GM23338 (cell line): Measurements from ENCODE around the gene DCUN1D4. TPM values are rescaled to one million over a fixed set of nuclear protein-coding genes. Genes with fewer than 3 reads are reported as not detected.

ENCODE experiments used
- ATAC-seq: fragments of 200-7000 bp; cut with Tn5 transposase; 3 replicates; pipeline ENCODE4 v1.9.1; 2020
- DNase-seq: peaks from one replicate; pipeline ENCODE4 v3.0.0-alpha.2; 2015; ENCODE audit warnings: low spot score
- H2AFZ ChIP-seq: fragments of 200-600 bp; sonication (generic); 2 replicates; pipeline ENCODE4 v1.8.0; 2016; ENCODE audit warnings: antibody characterized with exemption, mild to moderate bottlenecking, moderate library complexity
- H3F3A ChIP-seq: fragments of 200-600 bp; sonication (generic); replicated peaks from 2 replicates; pipeline ENCODE4 v1.8.0; 2017; ENCODE audit warnings: antibody characterized with exemption, mixed run types, low read depth
- H3K27ac ChIP-seq: fragments of 200-600 bp; sonication (generic); 2 replicates; pipeline ENCODE4 v1.6.1; 2016; ENCODE audit warnings: low read depth
- H3K27me3 ChIP-seq: fragments of 200-600 bp; sonication (generic); 2 replicates; pipeline ENCODE4 v1.8.0; 2016; ENCODE audit warnings: mild to moderate bottlenecking, mixed run types, moderate library complexity; ENCODE audit not compliant: insufficient read depth
- H3K36me3 ChIP-seq: fragments of 200-600 bp; sonication (generic); 2 replicates; pipeline ENCODE4 v1.8.0; 2016; ENCODE audit warnings: mild to moderate bottlenecking; ENCODE audit not compliant: insufficient read depth
- H3K4me1 ChIP-seq: fragments of 200-600 bp; sonication (generic); 2 replicates; pipeline ENCODE4 v1.8.0; 2016; ENCODE audit warnings: mild to moderate bottlenecking, moderate library complexity; ENCODE audit not compliant: insufficient read depth
- H3K4me2 ChIP-seq: fragments of 200-600 bp; sonication (generic); 2 replicates; pipeline ENCODE4 v1.7.1; 2017; ENCODE audit warnings: mixed run types
- H3K4me3 ChIP-seq: fragments of 200-600 bp; sonication (generic); 2 replicates; pipeline ENCODE4 v1.6.1; 2016; ENCODE audit warnings: mixed run types
- H3K79me2 ChIP-seq: fragments of 200-600 bp; sonication (generic); replicated peaks from 2 replicates; pipeline ENCODE4 v1.8.0; 2017; ENCODE audit warnings: mild to moderate bottlenecking; ENCODE audit not compliant: insufficient read depth
- H3K9me2 ChIP-seq: fragments of 200-600 bp; sonication (generic); 2 replicates; pipeline ENCODE4 v1.8.0; 2017; ENCODE audit not compliant: insufficient read depth
- H4K20me1 ChIP-seq: fragments of 200-600 bp; sonication (generic); replicated peaks from 2 replicates; pipeline ENCODE4 v1.8.0; 2017; ENCODE audit warnings: mild to moderate bottlenecking; ENCODE audit not compliant: insufficient read depth
- H3K27ac Mint-ChIP-seq: 2 replicates; pipeline ENCODE4 v1.8.0; 2020; ENCODE audit warnings: inconsistent platforms, mild to moderate bottlenecking, moderate library complexity, mixed read lengths
- H3K27me3 Mint-ChIP-seq: 3 replicates; pipeline ENCODE4 v1.8.0; 2022; ENCODE audit warnings: low read depth, mild to moderate bottlenecking, moderate library complexity, mixed read lengths, inconsistent platforms; ENCODE audit not compliant: insufficient read depth, poor library complexity
- H3K36me3 Mint-ChIP-seq: 3 replicates; pipeline ENCODE4 v1.8.0; 2021; ENCODE audit warnings: low read depth, mild to moderate bottlenecking, inconsistent platforms, moderate library complexity, mixed read lengths
- H3K4me1 Mint-ChIP-seq: 3 replicates; pipeline ENCODE4 v1.8.0; 2020; ENCODE audit warnings: mild to moderate bottlenecking, inconsistent platforms, mixed read lengths
- H3K4me3 Mint-ChIP-seq: 3 replicates; pipeline ENCODE4 v1.8.0; 2021; ENCODE audit warnings: moderate library complexity, mild to moderate bottlenecking, inconsistent platforms, mixed read lengths
- H3K9me3 Mint-ChIP-seq: 3 replicates; pipeline ENCODE4 v1.8.0; 2020; ENCODE audit warnings: moderate library complexity, mild to moderate bottlenecking, inconsistent platforms, mixed read lengths
- EZH2 ChIP-seq: fragments of 200-600 bp; sonication (generic); IDR thresholded peaks from one replicate; pipeline ENCODE4 v1.8.0; 2017; ENCODE audit warnings: antibody characterized with exemption, mild to moderate bottlenecking, low read depth; ENCODE audit not compliant: unreplicated experiment
- JUNB ChIP-seq: IDR thresholded peaks from one replicate; pipeline ENCODE4 v1.6.1; 2016; ENCODE audit warnings: antibody characterized with exemption; ENCODE audit not compliant: unreplicated experiment
- NANOG ChIP-seq: IDR thresholded peaks from 2 replicates; pipeline ENCODE4 v1.6.1; 2016; ENCODE audit warnings: antibody characterized with exemption, borderline replicate concordance
- POLR2AphosphoS5 ChIP-seq: IDR thresholded peaks from 2 replicates; pipeline ENCODE4 v1.6.1; 2016; ENCODE audit warnings: antibody characterized with exemption, low read depth
- ZNF114 ChIP-seq: fragments of 250-450 bp; sonication (Bioruptor Pico); IDR thresholded peaks from 2 replicates; pipeline ENCODE4 v1.5.0; 2020; ENCODE audit warnings: mild to moderate bottlenecking, moderate library complexity
- ZNF331 ChIP-seq: fragments of 250-450 bp; sonication (Bioruptor Pico); IDR thresholded peaks from 2 replicates; pipeline ENCODE4 v1.5.0; 2020; ENCODE audit warnings: low read depth, mild to moderate bottlenecking, moderate library complexity
- polyA plus RNA-seq: library from polyadenylated mRNA; unstranded; fragments of >200 nt; fragmentation: Nextera tagmentation; extraction: Ambion mirVana; gene quantifications from 2 replicates; pipeline ENCODE4 v1.2.1, GENCODE V29; 2016
- total RNA-seq: library from RNA; depleted of rRNA; stranded (reverse); fragments of >200 nt; shearing (Covaris generic); gene quantifications from 2 replicates; pipeline ENCODE4 v1.2.3, GENCODE V29; 2014
- TF ChIP-seq, protein P1 (sequence below): fragments of 250-450 bp; sonication (Bioruptor Pico); IDR thresholded peaks from 2 replicates; pipeline ENCODE4 v1.5.0; 2020; ENCODE audit warnings: mild to moderate bottlenecking, moderate library complexity
- TF ChIP-seq, protein P2 (sequence below): IDR thresholded peaks from one replicate; pipeline ENCODE4 v1.6.1; 2018; ENCODE audit warnings: antibody characterized with exemption; ENCODE audit not compliant: unreplicated experiment
- TF ChIP-seq, protein P3 (sequence below): IDR thresholded peaks from 2 replicates; pipeline ENCODE4 v1.6.1; 2016; ENCODE audit warnings: antibody characterized with exemption
- TF ChIP-seq, protein P4 (sequence below), 2 experiments: fragments of 200-600 bp in 1 of 2; sonication (generic) in 1 of 2; conservative IDR thresholded peaks; 2 replicates each; pipeline versions ENCODE4 v1.5.1 to v1.6.1; 2016 to 2017; ENCODE audit warnings: antibody characterized with exemption in 2 of 2, low read depth in 2 of 2, mild to moderate bottlenecking in 2 of 2, moderate library complexity in 1 of 2

The DCUN1D4 gene
- total and polyA plus RNA-seq, 2 experiments from 2014 or later = 26.1 to 54.8 TPM

DNA sequence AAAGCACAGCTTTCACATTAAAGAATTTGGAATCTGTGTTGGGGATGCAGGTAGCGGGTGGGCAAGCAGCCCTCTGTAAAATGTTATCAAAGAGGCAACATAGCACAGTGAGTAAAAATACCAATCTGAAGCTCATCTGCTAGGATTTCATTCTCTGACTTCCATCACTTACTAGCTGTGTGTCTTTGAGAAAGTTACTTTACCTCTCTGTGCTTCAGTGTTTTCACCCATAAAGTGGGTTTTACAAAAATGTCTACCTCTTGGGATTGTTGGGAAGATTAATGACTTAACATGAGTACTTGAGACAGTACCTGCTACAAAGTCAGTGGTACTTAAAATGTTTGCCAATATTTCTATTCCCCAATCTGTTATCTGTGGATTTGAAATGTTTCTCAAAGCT, 7.9 kb upstream of the DCUN1D4 start:
- Mint-ChIP-seq H3K4me3 (no peak overlapping the region), H3K36me3 (no peaks in the 10 kb centered on the region), H3K4me1 (peaks cover 6% of the 10 kb centered on the region; the same call in 2 of the 3 replicates), H3K27ac (no peak overlapping the region), H3K27me3 (peaks cover 2% of the 10 kb centered on the region), H3K9me3 (no peaks in the 10 kb centered on the region)
- Histone ChIP-seq H3K27ac (no peak overlapping the region), H3K4me3 (no peak overlapping the region), H3K27me3 (no peaks in the 10 kb centered on the region), H3K4me1 (no peaks in the 10 kb centered on the region; the same call in 1 of the 2 replicates), H3K4me2 (no peak overlapping the region), H3F3A (no peaks in the 10 kb centered on the region), H4K20me1 (no peaks in the 10 kb centered on the region), H2AFZ (no peak overlapping the region), H3K36me3 (no peaks in the 10 kb centered on the region), H3K9me2 (no peaks in the 10 kb centered on the region), H3K79me2 (no peaks in the 10 kb centered on the region)
- no peak for DNase-seq
- TF ChIP-seq, protein P1, sequence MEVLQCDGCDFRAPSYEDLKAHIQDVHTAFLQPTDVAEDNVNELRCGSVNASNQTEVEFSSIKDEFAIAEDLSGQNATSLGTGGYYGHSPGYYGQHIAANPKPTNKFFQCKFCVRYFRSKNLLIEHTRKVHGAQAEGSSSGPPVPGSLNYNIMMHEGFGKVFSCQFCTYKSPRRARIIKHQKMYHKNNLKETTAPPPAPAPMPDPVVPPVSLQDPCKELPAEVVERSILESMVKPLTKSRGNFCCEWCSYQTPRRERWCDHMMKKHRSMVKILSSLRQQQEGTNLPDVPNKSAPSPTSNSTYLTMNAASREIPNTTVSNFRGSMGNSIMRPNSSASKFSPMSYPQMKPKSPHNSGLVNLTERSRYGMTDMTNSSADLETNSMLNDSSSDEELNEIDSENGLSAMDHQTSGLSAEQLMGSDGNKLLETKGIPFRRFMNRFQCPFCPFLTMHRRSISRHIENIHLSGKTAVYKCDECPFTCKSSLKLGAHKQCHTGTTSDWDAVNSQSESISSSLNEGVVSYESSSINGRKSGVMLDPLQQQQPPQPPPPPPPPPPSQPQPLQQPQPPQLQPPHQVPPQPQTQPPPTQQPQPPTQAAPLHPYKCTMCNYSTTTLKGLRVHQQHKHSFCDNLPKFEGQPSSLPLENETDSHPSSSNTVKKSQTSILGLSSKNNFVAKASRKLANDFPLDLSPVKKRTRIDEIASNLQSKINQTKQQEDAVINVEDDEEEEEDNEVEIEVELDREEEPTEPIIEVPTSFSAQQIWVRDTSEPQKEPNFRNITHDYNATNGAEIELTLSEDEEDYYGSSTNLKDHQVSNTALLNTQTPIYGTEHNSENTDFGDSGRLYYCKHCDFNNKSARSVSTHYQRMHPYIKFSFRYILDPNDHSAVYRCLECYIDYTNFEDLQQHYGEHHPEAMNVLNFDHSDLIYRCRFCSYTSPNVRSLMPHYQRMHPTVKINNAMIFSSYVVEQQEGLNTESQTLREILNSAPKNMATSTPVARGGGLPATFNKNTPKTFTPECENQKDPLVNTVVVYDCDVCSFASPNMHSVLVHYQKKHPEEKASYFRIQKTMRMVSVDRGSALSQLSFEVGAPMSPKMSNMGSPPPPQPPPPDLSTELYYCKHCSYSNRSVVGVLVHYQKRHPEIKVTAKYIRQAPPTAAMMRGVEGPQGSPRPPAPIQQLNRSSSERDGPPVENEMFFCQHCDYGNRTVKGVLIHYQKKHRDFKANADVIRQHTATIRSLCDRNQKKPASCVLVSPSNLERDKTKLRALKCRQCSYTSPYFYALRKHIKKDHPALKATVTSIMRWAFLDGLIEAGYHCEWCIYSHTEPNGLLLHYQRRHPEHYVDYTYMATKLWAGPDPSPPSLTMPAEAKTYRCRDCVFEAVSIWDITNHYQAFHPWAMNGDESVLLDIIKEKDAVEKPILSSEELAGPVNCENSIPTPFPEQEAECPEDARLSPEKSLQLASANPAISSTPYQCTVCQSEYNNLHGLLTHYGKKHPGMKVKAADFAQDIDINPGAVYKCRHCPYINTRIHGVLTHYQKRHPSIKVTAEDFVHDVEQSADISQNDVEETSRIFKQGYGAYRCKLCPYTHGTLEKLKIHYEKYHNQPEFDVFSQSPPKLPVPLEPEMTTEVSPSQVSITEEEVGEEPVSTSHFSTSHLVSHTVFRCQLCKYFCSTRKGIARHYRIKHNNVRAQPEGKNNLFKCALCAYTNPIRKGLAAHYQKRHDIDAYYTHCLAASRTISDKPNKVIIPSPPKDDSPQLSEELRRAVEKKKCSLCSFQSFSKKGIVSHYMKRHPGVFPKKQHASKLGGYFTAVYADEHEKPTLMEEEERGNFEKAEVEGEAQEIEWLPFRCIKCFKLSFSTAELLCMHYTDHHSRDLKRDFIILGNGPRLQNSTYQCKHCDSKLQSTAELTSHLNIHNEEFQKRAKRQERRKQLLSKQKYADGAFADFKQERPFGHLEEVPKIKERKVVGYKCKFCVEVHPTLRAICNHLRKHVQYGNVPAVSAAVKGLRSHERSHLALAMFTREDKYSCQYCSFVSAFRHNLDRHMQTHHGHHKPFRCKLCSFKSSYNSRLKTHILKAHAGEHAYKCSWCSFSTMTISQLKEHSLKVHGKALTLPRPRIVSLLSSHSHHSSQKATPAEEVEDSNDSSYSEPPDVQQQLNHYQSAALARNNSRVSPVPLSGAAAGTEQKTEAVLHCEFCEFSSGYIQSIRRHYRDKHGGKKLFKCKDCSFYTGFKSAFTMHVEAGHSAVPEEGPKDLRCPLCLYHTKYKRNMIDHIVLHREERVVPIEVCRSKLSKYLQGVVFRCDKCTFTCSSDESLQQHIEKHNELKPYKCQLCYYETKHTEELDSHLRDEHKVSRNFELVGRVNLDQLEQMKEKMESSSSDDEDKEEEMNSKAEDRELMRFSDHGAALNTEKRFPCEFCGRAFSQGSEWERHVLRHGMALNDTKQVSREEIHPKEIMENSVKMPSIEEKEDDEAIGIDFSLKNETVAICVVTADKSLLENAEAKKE = no peak
- TF ChIP-seq ZNF114 (CRISPR knock-in tag) = no peak
- TF ChIP-seq, protein P2, sequence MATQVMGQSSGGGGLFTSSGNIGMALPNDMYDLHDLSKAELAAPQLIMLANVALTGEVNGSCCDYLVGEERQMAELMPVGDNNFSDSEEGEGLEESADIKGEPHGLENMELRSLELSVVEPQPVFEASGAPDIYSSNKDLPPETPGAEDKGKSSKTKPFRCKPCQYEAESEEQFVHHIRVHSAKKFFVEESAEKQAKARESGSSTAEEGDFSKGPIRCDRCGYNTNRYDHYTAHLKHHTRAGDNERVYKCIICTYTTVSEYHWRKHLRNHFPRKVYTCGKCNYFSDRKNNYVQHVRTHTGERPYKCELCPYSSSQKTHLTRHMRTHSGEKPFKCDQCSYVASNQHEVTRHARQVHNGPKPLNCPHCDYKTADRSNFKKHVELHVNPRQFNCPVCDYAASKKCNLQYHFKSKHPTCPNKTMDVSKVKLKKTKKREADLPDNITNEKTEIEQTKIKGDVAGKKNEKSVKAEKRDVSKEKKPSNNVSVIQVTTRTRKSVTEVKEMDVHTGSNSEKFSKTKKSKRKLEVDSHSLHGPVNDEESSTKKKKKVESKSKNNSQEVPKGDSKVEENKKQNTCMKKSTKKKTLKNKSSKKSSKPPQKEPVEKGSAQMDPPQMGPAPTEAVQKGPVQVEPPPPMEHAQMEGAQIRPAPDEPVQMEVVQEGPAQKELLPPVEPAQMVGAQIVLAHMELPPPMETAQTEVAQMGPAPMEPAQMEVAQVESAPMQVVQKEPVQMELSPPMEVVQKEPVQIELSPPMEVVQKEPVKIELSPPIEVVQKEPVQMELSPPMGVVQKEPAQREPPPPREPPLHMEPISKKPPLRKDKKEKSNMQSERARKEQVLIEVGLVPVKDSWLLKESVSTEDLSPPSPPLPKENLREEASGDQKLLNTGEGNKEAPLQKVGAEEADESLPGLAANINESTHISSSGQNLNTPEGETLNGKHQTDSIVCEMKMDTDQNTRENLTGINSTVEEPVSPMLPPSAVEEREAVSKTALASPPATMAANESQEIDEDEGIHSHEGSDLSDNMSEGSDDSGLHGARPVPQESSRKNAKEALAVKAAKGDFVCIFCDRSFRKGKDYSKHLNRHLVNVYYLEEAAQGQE = no peak
- TF ChIP-seq ZNF331 (CRISPR knock-in tag) = no peak
- TF ChIP-seq, protein P3, sequence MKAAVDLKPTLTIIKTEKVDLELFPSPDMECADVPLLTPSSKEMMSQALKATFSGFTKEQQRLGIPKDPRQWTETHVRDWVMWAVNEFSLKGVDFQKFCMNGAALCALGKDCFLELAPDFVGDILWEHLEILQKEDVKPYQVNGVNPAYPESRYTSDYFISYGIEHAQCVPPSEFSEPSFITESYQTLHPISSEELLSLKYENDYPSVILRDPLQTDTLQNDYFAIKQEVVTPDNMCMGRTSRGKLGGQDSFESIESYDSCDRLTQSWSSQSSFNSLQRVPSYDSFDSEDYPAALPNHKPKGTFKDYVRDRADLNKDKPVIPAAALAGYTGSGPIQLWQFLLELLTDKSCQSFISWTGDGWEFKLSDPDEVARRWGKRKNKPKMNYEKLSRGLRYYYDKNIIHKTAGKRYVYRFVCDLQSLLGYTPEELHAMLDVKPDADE = no peak
- no peak for TF ChIP-seq EZH2
- TF ChIP-seq JUNB = no peak
- TF ChIP-seq, protein P4, sequence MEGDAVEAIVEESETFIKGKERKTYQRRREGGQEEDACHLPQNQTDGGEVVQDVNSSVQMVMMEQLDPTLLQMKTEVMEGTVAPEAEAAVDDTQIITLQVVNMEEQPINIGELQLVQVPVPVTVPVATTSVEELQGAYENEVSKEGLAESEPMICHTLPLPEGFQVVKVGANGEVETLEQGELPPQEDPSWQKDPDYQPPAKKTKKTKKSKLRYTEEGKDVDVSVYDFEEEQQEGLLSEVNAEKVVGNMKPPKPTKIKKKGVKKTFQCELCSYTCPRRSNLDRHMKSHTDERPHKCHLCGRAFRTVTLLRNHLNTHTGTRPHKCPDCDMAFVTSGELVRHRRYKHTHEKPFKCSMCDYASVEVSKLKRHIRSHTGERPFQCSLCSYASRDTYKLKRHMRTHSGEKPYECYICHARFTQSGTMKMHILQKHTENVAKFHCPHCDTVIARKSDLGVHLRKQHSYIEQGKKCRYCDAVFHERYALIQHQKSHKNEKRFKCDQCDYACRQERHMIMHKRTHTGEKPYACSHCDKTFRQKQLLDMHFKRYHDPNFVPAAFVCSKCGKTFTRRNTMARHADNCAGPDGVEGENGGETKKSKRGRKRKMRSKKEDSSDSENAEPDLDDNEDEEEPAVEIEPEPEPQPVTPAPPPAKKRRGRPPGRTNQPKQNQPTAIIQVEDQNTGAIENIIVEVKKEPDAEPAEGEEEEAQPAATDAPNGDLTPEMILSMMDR (conservative IDR thresholded peaks at IDR 0.05; ENCODE audit: low read depth in 2 of 2) = no peak
- TF ChIP-seq POLR2AphosphoS5 = no peak
- TF ChIP-seq NANOG = no peak
- no peak for ATAC-seq
